HepG2 (cell line): ENCODE measurements around the gene TIMM13. TPM values are rescaled to one million over a fixed set of nuclear protein-coding genes. Genes with fewer than 3 reads are reported as not detected.
A peak's percentile ranks its signal among the peaks of the same experiment; 100 is the strongest.

Experiments
- ERF ChIP-seq: IDR thresholded peaks from 2 replicates; pipeline ENCODE4 v1.6.1; 2018; ENCODE audit warnings: missing biosample characterization, missing genetic modification reagents
- GATAD2A ChIP-seq: IDR thresholded peaks from 2 replicates; pipeline ENCODE4 v1.6.1; 2016
- HOXD1 ChIP-seq: sonication (generic); formaldehyde crosslinking; IDR thresholded peaks from 2 replicates; pipeline ENCODE4 v1.5.0; 2020; ENCODE audit warnings: missing genetic modification reagents
- NCOA1 ChIP-seq: sonication (generic); formaldehyde crosslinking; IDR thresholded peaks from 2 replicates; pipeline ENCODE4 v1.9.0; 2021; ENCODE audit warnings: missing genetic modification reagents
- NR2C2 ChIP-seq: sonication (generic); formaldehyde crosslinking; IDR thresholded peaks from 2 replicates; pipeline ENCODE4 v1.4.0; 2020; ENCODE audit warnings: missing genetic modification reagents, mild to moderate bottlenecking, moderate library complexity, borderline replicate concordance
- PHF5A ChIP-seq: IDR thresholded peaks from one replicate; pipeline ENCODE4 v1.6.1; 2018; ENCODE audit warnings: low read depth, missing genetic modification reagents; ENCODE audit not compliant: unreplicated experiment
- SOX6 ChIP-seq, 2 experiments: fragments of 450-650 bp in 1 of 2; sonication (generic) in 1 of 2; formaldehyde crosslinking in 1 of 2; IDR thresholded peaks; 2 replicates each; pipeline versions ENCODE4 v1.4.0 to v1.6.1; 2017 to 2020; ENCODE audit warnings: antibody characterized with exemption in 1 of 2, mild to moderate bottlenecking in 1 of 2, missing genetic modification reagents in 1 of 2
- ZMYM3 ChIP-seq: sonication (generic); formaldehyde crosslinking; IDR thresholded peaks from 2 replicates; pipeline ENCODE4 v1.5.1; 2020; ENCODE audit warnings: mild to moderate bottlenecking, missing genetic modification reagents
- ZNF121 ChIP-seq: sonication (generic); formaldehyde crosslinking; IDR thresholded peaks from 2 replicates; pipeline ENCODE4 v1.5.0; 2020; ENCODE audit warnings: mild to moderate bottlenecking, missing genetic modification reagents
- ZNF558 ChIP-seq: sonication (generic); formaldehyde crosslinking; IDR thresholded peaks from 2 replicates; pipeline ENCODE4 v1.9.0; 2022; ENCODE audit warnings: mild to moderate bottlenecking, missing genetic modification reagents, borderline replicate concordance
- ZNF615 ChIP-seq: sonication (generic); formaldehyde crosslinking; IDR thresholded peaks from 2 replicates; pipeline ENCODE4 v1.5.0; 2020; ENCODE audit warnings: mild to moderate bottlenecking, missing genetic modification reagents, borderline replicate concordance
- ZNF646 ChIP-seq: sonication (generic); formaldehyde crosslinking; IDR thresholded peaks from 2 replicates; pipeline ENCODE4 v1.9.0; 2021; ENCODE audit warnings: mild to moderate bottlenecking, missing genetic modification reagents
- ZNF772 ChIP-seq: sonication (generic); formaldehyde crosslinking; IDR thresholded peaks from 2 replicates; pipeline ENCODE4 v1.5.0; 2020; ENCODE audit warnings: mild to moderate bottlenecking, missing genetic modification reagents
- ZNF788 ChIP-seq: sonication (generic); formaldehyde crosslinking; IDR thresholded peaks from 2 replicates; pipeline ENCODE4 v1.5.0; 2020; ENCODE audit warnings: mild to moderate bottlenecking, missing genetic modification reagents, borderline replicate concordance
- polyA plus RNA-seq, 8 experiments: library from polyadenylated mRNA; depleted of rRNA in 3 of 8; stranded (reverse) in 7 of 8; unstranded in 1 of 8; fragments of >200 nt; fragmentation: Illumina TruSeq in 4 of 8; extraction: Trizol in 4 of 8; gene quantifications; 2 replicates each; pipeline versions ENCODE4 v1.2.1 to v1.2.3, GENCODE V29; 2011 to 2016; ENCODE audit warnings: low read depth in 4 of 8, missing spikeins in 1 of 8, mixed read lengths in 1 of 8; ENCODE audit not compliant: insufficient read depth in 1 of 8
- total RNA-seq, 5 experiments: library from RNA; depleted of rRNA; stranded (reverse); fragments of >200 nt; fragmentation: Illumina TruSeq; extraction: Trizol; gene quantifications; 2 replicates each; pipeline ENCODE4 v1.2.3, GENCODE V29; 2016; ENCODE audit warnings: low read depth in 1 of 5
- TF ChIP-seq, protein P1 (sequence below): sonication (generic); formaldehyde crosslinking; IDR thresholded peaks from 2 replicates; pipeline ENCODE4 v1.4.0; 2020; ENCODE audit warnings: missing genetic modification reagents, borderline replicate concordance
- TF ChIP-seq, protein P2 (sequence below): sonication (generic); formaldehyde crosslinking; IDR thresholded peaks from 2 replicates; pipeline ENCODE4 v1.4.0; 2020; ENCODE audit warnings: missing genetic modification reagents
- TF ChIP-seq, protein P3 (sequence below): IDR thresholded peaks from 2 replicates; pipeline ENCODE4 v1.6.1; 2018; ENCODE audit warnings: missing genetic modification reagents

The TIMM13 gene
- total and polyA plus RNA-seq, 2 of the 13 experiments (the other 11 are each of a cell fraction or from before 2014, with no cell fraction given): 48.4 to 108 TPM

DNA sequence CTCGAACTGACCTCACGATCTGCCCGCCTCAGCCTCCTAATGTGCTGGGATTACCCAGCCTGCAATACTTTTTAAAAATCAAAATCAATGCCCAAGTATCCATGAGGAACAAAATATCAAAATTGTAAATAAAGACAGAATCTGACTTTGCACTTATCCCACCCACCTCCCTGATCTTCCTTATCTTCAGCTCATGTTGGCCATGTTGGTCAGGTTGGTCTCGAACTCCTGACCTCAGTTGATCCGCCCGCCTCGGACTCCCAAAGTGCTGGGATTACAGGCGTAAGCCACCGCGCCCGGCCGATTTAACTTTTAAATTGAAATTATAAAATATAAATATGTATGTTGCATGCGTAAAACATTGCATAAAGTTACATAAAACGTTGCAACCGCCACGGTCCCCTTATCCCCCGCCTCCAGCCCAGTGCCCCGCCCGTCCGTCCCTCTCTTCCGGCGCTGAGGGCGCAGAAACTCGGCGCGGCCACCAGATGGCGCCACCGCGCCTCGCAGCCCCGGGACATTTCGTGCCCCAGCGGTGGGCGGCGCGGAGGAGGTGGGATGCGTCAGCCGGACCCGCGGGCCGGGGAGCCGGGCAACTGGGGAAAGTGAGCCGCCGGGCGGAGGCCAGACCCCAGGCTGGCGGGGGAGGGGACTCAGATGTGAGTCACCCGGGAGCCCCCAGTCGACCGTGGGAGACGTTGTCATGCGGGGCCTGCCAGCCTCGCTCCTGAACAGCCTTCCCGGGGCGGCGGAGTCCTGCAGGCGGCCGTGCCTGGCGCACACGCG, 47.0 kb upstream of the TIMM13 start (continued):
- TF ChIP-seq ZNF646 (CRISPR knock-in tag) (no peak), ERF (peak; percentile 86), ZMYM3 (CRISPR knock-in tag) (peak; percentile 90), PHF5A (no peak), NR2C2 (CRISPR knock-in tag) (no peak), HOXD1 (CRISPR knock-in tag) (no peak), ZNF121 (peak; percentile 43; the same call in 1 of the 2 replicates), SOX6 (IDR thresholded peaks at IDR 0.05) (no peak), SOX6 (CRISPR knock-in tag; IDR thresholded peaks at IDR 0.05) (peak; percentile 60; the same call in 1 of the 2 replicates), ZNF772 (CRISPR knock-in tag) (peak; percentile 82), GATAD2A (peak; percentile 39), NCOA1 (CRISPR knock-in tag) (no peak), ZNF615 (no peak), ZNF558 (CRISPR knock-in tag) (no peak), ZNF788 (CRISPR knock-in tag) (peak; percentile 63; the same call in 1 of the 2 replicates)
- TF ChIP-seq, protein P1, sequence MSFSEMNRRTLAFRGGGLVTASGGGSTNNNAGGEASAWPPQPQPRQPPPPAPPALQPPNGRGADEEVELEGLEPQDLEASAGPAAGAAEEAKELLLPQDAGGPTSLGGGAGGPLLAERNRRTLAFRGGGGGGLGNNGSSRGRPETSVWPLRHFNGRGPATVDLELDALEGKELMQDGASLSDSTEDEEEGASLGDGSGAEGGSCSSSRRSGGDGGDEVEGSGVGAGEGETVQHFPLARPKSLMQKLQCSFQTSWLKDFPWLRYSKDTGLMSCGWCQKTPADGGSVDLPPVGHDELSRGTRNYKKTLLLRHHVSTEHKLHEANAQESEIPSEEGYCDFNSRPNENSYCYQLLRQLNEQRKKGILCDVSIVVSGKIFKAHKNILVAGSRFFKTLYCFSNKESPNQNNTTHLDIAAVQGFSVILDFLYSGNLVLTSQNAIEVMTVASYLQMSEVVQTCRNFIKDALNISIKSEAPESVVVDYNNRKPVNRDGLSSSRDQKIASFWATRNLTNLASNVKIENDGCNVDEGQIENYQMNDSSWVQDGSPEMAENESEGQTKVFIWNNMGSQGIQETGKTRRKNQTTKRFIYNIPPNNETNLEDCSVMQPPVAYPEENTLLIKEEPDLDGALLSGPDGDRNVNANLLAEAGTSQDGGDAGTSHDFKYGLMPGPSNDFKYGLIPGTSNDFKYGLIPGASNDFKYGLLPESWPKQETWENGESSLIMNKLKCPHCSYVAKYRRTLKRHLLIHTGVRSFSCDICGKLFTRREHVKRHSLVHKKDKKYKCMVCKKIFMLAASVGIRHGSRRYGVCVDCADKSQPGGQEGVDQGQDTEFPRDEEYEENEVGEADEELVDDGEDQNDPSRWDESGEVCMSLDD (CRISPR knock-in tag): no peak
- TF ChIP-seq, protein P2, sequence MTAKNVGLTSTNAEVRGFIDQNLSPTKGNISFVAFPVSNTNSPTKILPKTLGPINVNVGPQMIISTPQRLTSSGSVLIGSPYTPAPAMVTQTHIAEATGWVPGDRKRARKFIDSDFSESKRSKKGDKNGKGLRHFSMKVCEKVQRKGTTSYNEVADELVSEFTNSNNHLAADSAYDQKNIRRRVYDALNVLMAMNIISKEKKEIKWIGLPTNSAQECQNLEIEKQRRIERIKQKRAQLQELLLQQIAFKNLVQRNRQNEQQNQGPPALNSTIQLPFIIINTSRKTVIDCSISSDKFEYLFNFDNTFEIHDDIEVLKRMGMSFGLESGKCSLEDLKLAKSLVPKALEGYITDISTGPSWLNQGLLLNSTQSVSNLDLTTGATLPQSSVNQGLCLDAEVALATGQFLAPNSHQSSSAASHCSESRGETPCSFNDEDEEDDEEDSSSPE (CRISPR knock-in tag): peak; percentile 54
- TF ChIP-seq, protein P3, sequence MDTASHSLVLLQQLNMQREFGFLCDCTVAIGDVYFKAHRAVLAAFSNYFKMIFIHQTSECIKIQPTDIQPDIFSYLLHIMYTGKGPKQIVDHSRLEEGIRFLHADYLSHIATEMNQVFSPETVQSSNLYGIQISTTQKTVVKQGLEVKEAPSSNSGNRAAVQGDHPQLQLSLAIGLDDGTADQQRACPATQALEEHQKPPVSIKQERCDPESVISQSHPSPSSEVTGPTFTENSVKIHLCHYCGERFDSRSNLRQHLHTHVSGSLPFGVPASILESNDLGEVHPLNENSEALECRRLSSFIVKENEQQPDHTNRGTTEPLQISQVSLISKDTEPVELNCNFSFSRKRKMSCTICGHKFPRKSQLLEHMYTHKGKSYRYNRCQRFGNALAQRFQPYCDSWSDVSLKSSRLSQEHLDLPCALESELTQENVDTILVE (CRISPR knock-in tag): peak; percentile 68; the same call in 1 of the 2 replicates
